Fibroblast of upper back skin (primary cell): ENCODE data around the gene TRAIP.
"Not testable (repeated sequence)": the region's sequence is repeated elsewhere in the genome, so short reads cannot be mapped to it uniquely, and the experiment has no call there.

Experiments used
- DNase-seq: peaks from one replicate; pipeline ENCODE4 v3.0.0-alpha.2; 2013

Gene TRAIP

GRCh38 chr3:49856181-49857005, at the start of gene TRAIP:
Gene TRAIP (minus strand): TSS chr3:49856564. CDS start chr3:49856453, 111 bp downstream.
- peak; percentile 91 for DNase-seq

DNA sequence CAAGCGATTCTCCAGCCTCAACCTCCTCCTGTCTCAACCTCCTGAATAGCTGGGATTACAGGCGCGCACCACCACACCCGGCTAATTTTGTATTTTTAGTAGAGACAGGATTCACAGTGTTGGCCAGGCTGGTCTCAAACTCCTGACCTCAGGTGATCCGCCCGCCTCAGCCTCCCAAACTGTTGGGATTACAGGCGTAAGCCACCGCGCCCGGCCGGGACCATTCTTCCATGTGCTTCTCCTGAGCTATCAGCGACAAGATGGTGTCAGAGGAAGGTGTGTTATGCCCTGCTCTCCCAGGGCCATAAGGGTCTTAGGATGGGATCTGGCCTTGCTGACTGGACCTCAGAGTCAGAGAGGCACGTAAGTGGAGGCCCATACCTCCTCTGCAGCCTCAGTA, 48.1 kb upstream of the TRAIP start:
- not testable (repeated sequence) for DNase-seq

DNA sequence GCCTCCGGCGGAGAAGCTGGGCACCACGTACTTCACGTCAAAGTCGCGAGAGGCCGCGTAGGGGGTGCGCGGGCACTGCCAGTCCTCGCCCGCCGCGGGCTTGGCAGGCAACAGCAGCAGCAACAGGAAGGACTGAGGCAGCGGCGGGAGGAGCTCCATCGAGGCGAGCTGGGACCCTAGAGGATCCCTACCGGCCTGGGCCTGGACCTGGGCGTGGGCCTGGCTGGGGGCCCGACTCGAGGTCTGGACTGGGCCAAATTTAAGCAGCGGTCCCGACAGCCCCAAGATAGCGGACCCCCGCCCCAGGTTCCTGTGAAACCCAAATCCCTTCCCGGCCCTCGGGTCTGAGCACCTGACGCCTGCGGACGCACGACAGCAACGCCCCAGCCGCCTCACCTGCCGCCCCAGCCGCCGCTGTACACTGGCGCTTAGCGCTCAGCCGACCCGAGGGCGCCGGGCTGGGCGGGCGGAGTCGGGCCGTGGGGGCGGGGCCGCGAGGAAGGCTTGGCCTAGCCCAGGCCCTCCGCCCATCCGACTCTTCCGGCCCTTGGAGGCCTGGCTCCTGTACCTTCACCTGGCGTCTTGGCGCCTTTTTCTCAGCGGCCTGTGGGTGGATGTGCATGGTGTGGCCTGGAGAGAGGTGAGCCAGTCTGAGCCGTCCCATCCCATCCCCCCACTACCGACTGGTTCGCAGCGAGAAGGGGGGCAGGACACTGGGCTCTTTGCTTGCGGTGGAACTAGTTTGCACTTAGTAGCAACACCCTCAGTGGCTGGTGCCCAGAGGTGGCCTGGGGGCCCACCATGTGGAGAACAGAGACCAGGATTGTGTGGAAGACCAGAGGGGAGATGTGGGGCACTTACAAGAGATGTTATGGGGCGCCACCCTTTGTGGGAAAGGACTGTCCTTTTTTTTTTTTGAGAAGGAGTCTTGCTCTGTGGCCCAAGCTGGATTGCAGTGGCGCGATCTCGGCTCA, 47.4 kb upstream of the TRAIP start, which contains the start of gene MST1R:
Gene MST1R, minus strand, starts transcription at position 423 of the 974 bp plus-strand sequence. Its CDS starts 264 bp downstream, at position 159.
- peak; percentile 19 for DNase-seq

- no peak for DNase-seq
Observed at GRCh38 chr3:49902511-49903345, 46.4 kb upstream of the TRAIP start.

DNA sequence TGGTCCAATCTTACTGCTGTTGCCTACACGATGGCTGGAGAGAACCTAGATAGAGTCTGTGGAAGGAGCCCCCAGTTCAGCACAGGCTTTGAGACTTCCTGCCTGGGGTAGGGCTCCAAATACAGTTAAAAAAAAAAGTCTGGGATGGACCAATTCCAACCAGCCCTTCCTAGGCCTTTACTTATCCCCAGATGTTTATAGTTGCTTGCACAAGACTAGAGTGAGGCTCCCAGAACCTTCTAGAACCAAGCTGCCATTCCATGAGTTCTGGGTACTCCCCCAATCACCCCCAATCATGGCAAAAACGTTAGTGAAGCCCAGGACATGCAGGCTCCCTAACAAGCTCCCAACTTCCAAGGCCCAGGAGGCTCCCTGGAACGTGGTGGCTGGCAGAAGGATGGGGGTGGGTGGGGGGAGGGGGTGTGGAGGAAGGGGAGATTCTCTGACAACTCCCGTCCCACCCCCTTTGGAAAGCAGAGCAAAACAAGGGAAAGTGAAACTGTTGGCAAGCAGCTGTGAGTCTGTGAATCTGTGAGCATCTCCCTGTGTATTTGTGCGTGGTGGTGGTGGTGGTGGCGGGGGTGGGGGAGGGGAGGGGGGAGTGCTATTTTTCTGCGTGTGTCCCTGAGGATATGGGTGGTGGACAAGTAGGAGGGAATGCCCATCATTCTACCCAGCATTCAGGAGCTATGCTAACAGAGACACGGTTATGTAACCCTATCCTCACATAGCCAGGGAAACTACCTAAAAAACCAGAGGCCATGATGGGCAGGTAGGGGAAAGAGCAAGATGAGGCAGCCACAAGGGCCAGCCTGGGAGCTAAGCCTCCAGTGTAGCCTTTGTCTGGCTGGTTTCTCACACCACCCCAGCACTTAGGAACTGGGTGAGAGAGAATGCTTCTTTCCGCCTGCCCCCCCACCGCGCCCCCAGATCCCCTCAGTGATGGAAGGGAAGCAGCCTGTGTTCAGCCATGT, 45.3 kb upstream of the TRAIP start:
- DNase-seq, result no peak

DNA sequence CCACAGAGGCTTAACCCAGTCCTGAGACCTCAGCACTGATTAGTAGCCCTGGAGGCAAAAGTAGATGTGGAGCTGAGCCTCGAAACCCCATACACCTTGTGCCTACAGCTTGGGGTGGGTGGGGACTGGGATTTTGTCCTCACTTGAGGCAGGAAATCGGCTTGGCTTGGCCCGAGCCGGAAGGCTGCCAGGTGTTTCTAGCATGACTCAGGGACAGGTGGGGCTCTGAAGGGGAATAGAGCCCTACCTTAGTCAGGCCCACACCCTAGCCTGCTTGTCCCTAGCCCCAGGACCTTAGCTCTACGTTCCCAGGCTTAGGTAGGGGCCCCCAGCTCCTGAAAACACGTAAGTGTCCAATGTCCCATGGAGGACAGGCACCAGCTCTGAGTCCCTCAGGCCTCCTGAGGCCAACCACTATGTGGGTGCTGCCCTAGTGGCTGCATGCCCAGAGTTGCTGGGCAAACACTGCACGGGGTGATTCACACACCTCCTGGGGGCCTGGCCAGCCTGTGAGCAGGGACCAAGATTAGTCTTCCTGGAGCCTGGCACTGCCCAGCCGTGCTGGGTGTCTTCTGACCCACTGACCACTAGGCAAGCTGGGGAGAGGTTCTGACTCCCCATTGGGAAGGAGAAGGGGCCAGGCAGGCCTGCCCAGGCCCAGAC, 44.3 kb upstream of the TRAIP start:
- no peak for DNase-seq

- DNase-seq, result peak; percentile 18
Observed at GRCh38 chr3:49899815-49900214, 43.5 kb upstream of the TRAIP start.

DNA sequence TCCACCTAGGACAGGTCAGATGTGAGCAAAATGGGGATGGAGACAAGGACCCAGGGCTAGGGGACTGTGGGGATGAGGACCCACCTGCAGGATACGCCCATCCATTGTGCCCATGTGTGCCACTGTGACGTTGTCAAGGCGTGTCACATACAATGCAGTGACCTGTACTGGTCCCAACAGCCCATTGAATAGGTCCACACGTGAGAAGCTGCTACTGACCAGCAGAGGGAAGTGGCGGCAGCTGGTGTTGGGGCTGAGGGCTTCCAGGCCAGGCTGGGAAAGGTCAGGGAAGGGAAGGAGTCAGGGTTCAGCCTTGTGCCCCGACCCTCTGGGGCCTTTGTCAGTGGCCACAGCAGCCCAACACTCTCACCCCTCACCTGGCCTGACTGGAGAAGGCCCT, 42.6 kb upstream of the TRAIP start:
- DNase-seq, result no peak

GRCh38 chr3:49896345-49896744, 40.0 kb upstream of the TRAIP start:
- DNase-seq, result no peak

DNA sequence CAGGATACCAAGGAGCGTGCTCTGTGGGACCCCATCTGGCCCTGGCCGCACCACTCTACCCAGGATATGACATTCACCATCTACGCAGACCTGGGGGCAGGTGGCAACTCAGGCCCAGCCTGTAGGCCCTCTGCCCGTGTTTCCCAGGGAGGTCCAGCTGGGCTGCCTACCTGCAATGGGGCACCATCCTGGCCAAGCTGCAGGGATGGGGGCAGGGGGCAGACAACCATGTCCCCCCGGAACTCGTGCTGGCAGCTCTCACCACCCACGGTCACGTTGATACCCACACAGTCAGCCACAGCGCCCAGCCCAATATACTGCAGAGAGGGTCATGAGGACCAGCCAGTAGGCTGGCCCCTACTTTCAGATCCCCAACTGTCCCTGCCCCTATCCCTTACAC, 39.4 kb upstream of the TRAIP start:
- no peak for DNase-seq

DNA sequence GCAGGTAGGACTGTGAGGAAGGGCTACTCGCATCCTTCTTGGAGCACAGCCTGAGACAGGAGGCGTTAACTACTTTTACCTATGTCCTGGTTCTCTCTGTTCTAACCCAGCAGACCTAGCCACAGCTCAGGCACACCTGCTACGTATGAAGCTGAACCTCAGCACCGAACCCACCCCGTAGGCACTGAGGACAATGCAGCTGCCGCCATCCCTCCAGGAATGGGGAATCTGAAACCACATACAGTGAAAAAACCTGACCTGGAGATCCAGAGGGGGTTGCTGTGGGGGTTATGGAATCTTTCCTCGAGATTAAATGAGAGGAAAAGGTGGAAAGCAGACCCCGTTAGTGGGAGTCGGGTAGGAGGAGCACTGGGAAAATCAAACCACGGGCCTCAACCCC, 32.9 kb upstream of the TRAIP start:
- no peak for DNase-seq

DNA sequence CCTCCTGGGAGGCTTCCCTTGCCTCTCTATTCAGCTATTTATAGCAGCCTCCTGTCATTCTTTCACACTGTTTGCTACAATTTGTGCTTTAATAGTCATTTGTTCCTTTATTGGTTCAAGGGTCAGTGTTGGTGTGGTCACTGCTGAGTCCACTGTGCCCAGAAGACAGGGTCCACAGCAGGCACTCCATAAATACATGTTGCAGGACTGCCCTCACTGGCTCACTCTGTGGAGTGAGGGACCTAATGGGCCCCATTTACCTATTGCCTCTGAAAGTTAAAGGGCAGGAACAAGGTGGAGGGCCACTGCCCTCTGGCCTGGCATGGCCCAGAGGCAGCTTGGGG, 30.5 kb upstream of the TRAIP start:
- DNase-seq, result no peak

- DNase-seq, result no peak
Observed at GRCh38 chr3:49883998-49884397, 27.6 kb upstream of the TRAIP start.

DNA sequence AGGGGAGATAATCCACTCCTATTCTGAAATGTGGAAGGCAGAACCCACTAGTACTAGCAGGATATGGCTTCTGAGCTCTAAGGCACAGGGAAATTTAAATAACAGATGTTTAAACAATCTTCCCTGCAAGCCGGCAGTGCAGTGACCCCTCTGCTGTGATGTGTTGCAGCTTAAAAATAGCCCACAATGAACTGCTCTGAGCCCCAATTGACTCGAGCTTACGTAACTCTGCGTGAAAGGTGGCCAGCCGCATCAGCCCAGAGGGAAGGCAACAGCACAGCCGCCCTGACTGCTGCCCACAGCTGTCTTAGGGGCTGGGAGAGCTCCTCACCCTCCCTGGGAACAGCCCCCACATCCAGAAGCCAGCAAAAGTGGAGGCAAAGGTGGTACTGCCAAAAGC, 25.8 kb upstream of the TRAIP start:
- no peak for DNase-seq

DNA sequence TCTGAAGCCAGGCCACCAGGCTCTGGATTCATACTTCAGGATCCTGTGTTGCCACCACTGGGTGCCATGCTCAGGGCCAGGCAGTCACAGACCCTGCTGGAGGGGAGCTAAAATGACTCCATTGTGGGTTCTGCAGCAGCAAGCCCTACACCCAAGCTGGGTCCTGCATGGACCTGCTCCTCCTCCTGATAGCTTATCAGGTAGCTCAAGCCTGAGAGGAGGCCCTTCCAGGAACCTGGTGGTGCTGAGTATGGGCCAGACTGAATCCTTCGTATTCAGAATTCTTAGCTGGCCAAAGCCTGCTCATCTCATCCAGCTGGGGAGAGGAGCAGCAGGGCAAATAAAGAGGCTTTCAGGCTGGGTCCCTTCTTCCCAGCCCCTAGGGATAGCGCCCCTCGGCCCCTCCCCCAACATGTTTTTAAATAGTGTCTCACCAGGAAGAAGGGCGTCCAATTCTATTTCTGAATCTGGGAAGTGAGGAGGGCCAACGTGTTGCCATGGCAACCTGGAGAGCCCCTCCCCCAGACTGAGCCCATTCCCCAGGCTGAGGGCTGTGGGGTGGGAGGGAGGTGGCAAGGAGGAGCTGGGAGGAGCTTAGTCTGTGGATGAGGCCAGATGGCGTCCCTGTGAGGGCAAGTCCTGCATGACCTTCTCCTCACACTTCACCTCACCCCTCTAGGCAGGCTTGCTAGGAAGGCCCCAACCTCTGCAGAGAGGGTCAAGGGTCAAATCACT, 24.4 kb upstream of the TRAIP start:
- DNase-seq, result no peak

DNA sequence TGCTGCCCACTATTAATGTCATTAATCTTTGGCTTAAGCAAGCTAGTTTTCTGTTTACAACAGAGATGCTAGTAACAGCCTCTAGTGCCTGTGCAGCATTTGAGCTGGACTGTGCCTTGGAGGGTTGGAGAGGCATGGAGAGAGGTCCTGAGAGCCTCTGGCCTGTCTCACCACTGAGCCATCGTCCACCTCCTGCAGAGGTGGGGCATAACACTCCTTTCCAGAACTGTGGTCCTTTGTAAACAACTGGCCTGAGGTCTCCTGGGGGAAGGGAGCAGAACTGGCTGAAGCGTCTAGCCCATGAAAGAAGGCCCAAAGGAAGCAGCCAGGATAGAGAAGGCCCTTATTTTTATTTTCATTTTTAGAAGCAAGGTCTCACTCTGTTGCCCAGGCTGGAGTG, 23.4 kb upstream of the TRAIP start:
- no peak for DNase-seq

GRCh38 chr3:49878686-49879085, 22.3 kb upstream of the TRAIP start:
- DNase-seq, result no peak

GRCh38 chr3:49877716-49878115, 21.4 kb upstream of the TRAIP start:
- no peak for DNase-seq

DNA sequence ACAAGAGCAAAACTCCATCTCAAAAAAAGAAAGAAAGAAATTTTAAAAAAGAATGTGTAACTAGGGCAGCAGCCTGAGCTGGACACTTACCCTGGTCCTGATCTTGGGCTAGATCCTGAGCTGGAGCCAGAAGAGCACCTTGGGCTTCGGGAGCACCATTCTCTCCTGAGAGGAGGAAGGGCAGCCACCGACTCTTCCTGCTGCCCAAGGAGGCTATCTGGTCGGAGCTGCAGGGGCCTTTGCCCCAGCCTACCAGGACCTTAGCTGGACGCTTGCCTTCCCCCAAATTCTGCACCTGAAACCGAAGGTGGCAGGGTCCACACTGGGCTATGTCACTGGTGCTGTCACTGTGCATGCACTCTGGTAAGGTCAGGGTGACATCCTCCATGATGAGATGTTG, 20.2 kb upstream of the TRAIP start:
- DNase-seq, result no peak

GRCh38 chr3:49873623-49874022, 17.3 kb upstream of the TRAIP start:
- DNase-seq, result no peak
